AG20443 (cell line): ENCODE data around the gene UPK2.

Source experiments
- DNase-seq: peaks from one replicate; pipeline ENCODE4 v3.0.0; 2012; ENCODE audit warnings: low spot score, mixed read lengths

UPK2 gene

DNA sequence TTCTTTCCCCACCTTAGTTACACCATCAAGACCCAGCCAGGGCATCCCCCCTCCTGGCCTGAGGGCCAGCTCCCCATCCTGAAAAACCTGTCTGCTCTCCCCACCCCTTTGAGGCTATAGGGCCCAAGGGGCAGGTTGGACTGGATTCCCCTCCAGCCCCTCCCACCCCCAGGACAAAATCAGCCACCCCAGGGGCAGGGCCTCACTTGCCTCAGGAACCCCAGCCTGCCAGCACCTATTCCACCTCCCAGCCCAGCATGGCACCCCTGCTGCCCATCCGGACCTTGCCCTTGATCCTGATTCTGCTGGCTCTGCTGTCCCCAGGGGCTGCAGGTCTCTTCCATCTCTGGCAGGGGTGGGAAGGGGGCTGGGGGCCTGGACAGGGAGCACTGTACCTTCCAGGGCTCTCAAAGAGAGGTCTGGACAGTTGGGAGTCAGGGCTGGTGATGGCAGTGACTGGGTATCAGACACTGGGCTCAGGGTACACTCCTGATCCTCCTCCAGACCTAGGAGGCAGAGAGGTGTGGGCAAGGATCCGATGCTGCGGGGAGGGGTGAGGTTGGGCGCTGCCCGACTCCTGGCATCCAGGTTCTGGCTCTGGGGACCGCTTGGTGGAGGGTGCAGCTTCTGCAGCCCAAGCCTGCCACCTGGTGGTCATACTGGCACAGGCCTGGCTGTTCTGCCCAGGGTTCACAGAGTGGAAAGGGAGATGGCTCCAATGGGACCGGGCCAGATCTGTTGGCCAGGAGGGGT lies at the start of gene UPK2:
Gene UPK2 (plus strand): TSS at position 205 of the 753 bp plus-strand sequence. CDS start 53 bp downstream, at position 258.
- peak; percentile 96 for DNase-seq

DNA sequence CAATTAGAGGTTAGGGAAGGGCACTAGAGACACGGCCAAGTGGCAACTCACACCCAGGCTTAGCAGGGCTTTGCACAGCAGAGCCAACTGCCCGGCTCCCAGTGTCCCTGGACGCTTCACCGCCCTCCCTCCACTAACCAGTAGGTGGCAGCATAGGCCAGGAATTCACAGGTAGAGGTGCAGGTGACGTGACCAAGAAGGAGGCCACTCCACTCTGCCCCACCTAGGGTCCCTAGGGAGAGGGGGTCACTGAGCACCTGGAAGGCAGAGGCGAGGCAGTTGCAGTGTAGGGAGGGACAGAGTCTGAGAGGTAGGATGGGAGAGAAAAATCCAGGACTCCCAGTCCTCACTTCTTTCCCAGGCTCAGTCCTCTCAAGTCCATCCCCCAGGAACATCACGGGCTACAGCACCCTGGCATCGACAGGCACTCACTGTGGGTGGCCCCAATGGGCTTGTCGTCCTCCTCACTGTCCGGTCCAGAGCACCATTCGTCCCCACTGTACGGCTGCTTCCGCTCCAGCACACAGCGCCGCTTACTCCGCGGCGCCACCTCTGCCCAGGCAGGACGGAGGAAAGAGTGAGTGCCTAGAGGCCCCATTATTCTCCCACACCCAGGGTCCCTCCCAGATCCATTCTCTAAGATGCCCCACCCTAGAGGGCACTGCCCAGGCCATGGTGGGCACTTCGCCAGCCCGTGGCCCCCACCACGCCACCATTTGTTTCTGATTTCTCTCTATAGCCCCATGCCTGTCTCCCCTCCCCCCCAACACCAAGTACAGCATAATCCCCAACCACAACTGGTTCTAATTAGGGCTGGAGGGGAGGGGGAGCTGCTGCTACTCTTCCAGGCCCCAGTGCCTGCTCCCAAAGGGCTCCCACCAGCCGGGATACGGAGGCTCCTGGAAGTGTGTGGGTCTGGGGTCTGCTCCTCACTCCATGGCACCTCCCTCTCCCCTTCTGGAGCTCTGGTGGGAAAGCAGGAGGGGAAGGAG lies 48.8 kb upstream of the UPK2 start:
- DNase-seq: peak; percentile 82

DNA sequence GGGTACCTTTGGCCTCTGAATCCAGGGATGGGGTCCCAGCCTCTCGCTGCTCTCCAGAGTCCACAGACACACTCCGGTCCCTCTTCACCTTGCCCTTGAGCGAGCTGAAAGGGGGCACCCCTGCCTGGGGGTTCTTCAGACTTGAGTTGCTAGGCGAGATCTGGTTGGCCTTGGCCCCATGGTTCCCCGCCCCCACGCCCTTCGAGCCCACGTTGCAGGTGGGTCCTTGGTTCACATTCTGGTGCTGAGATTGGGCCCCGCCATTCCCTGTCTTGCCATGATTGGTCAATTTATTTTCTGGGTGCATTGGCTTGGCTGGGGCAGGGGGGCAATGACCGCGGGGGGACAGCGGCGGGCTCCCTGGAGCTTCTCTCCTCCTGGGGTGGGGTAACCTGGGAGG lies 47.8 kb upstream of the UPK2 start:
- no peak for DNase-seq

DNA sequence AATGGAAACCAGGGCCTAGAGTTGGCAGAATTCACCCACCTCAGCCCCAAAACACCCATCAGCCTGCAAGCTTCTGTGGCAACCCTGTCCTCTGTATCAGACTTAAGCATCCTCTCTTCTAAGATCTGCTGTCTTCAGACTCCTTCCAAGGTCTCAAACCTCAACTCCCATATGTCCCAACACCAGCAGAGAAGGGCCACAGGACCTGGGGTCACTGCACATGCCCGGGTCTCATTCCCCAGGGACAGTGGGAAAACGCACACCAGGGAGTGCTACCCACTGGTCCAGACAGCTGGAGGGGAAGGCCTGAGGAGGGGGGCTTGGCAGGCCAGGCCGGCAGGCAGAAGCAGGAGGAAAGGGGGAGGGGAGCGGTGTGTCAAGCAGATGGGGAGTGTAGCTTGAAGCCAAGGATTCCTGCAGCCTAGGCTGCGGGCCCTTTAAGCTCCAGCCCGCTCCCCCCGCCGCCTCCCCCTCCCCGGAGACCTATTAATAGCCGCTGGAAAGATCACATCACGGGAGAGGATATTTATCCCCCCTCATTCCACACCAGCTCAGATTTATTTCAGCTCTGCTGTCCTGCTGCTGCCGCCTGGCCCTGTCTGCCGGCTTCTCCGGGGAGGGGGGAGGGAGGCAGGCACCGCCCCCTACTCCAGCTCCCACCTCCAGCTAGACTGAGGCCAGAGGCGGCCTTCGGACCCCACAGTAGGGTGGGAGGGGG lies 47.0 kb upstream of the UPK2 start:
- peak; percentile 80 for DNase-seq

DNA sequence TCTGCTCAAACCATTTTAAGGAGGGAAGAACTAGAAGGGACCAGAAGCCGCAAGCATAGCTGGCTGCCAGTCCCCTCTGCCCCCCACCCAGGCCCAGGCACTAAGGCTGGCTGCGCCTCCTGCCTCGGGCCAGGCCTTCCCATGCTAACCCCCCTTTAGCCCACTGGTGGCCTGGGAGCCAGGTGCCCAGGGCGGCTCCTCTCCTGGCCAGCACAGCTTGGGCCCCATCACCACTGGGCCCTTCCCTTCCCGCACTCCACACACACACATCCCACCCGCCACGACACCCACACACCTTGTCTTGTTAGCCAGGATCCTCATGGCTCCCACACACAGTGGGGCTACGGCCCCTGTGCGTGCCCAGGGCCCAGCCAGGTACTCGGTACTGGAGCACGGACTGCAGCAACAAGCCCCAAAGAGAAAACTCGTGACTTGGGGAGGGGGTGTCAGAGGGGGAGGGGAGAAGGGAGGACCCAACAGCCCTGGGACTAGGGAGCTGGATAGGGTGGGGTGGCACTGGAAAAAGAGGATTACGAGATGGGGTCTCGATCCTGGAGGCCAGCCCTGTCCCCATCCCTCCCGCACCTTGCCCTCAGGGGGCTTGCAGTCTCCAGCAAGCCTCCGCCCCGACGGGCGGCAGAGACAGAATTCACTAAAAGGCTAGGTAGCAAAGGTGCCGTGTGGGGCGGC lies 46.3 kb upstream of the UPK2 start:
- DNase-seq: no peak

DNA sequence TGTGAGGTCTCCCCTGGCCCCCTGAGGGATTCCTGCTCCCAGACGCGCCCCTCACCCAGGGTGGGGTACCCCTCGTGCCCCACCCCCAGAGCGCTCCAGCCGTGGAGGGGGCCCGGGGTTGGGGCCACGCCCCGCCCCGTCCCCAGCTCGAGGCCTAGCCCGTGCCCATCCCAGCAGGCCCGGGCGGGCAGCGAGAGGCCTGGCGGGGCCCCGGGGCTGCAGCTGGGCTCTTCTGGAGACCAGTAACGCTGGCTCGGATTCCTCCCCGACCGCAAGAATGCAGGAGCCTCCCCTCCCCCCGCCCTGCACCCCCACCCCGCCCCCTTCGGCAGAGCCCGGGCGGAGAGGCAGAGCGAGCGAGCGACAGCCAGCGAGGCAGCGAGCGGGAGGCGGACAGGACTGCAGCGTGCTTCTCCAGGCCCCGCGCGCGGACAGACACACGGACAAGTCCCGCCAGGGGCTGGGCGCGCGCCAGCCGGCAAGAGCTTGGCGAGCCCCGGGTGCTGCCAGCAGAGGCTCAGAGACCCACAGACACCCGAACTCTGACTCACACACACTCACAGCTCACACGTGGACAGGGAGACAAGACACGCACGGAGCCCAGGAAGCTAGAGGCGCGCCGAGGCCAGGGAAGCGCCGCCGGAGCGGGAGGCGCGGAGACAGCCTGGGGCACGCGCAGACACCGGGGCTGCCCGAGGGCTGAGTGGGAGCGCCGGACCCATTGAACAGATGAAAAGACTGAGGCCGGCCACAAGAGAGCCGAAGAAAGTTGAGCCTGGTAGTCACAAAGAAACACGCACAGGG lies 45.6 kb upstream of the UPK2 start:
- peak; percentile 89 for DNase-seq

DNA sequence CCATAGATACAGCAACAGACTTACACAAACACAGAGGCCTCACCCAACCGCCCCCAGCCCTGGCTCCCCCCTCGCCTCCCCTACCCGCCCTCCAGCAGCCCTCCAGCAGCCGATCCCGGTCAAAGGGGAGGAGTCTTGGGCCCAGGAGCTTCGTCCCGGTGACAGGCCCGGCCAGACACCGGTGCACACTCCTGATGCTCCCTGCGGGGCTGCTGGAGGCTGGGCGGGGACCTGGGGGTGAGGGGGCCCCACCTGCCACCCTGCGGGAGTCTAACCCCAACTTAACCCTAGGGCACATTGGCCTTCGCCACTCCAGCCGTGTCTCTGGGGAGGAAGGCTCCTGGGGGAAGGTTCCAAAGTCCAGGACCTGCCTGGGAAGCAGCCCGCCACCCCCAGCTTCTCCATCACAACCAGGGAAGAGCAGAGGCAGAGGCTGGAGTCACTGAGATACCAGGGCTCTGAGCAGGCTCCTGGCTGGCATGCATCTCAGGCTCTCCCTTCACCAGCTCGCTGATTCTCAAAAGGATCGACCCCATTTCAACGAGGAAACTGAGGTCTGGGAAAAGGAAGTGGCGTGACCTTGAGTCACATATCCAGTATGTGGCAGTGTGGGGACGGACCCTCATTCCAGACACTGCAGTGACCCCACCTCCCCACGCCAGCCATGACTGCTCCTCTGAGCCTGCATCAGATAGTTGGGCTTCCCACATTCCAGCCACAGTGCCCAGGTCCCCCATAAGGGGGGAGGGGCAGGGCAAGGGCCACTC lies 44.8 kb upstream of the UPK2 start:
- DNase-seq: no peak

DNA sequence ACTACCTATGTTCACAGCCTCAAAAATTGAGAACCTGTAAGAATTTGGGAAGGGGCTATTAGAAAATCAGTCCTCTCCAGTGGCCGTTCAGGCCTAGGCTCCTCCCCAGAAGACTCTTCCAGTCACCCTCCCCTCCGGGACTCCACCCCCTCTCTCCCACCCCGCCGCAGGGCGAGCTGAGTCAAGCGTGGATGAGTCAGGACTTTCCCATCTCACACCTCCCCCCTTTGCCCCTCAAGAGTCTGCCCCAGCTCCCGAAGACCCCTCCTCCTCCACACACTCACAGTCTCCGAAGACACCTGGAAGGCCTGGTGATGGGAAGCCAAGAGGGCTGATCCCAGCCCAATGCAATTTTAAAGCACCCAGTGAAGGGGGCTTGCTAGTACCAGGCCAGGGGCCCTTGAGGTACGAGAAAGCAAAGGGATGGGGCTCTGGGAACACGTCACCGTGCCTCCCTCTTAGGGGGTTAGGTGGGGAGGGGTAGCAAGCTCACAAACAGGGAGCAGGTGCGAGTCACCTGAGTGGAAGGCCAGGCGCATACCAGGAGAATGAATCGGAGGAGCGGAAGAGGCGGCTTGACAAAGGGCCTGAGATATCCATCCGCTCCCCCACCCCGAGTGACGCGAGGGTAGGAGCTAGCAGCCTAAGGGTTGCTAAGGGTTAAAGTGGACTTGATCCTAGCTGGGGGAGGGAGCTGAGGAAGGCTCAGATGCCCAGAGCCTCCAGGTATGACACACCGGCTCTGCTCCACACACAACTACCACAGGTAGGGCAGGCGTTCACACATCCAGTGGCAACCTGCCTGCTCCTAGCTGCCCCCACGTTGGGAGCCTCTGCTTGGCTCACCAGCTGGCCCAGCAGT lies 44.0 kb upstream of the UPK2 start:
- DNase-seq: peak; percentile 77

DNA sequence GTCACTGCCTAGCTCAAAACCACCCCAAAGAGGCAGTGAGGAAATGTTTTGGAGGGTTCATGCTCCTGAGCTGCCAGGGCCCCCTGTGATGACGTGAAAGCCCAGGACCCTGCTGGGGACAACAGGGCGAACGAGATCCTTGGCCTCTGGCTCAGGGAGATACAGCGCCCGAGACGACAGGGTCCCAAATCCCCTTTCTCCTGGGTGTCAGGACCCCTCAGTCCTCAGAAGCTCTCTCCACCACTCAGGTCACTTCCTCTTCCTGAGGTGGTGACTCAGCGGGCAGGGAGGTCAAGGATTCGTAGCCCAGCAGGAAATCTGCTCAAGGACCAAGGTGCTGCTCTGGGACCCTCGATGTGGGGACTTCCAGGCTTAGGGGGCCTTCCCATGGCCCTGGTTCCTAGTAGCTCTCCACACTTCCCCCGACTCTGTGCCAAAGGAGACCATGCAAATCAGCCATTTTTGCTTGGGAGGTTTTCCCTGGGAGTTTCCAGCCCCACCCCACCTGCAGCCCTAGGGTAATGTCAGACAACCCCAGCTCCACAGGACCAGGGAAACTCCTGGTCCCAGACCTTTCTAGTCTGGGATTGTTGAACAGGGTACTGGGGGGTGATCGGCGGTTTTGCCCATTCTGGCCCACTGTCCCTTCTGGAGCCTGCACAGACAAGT lies 43.2 kb upstream of the UPK2 start:
- DNase-seq: no peak

DNA sequence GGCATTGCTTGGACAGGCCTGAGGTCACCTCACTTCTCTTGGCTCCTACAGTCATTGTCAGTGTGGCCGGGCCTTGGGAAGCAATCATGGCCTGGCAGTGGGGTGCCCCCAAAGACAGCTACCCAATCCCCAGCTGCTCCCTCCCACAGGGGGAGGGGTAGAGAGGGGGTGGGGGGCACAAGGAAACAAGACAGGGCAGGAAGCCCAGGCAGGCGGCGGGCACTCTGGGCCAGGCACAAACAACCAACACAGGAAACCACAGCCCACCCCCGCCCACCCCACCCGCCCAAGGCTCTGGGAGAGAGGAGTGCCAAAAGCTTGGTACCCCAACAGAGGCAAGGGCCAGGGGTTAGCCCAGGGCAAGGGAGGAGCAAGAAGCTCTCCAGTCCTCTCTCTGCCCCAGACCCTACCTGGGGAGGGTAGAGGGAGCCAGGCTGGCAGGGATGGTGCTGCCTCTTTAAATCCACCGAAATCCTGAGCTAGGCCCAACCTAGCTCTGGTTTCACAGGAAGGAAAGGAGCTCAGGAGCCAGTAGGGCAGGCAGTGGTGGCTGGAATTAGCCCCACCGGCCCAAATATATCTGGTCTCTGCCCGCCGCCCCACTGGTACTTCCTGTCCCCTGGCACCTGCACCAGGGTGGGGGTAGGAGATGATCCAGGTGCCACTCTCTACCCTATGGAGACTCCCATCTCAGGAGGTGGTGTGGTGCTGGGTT lies 42.5 kb upstream of the UPK2 start:
- DNase-seq: no peak

DNA sequence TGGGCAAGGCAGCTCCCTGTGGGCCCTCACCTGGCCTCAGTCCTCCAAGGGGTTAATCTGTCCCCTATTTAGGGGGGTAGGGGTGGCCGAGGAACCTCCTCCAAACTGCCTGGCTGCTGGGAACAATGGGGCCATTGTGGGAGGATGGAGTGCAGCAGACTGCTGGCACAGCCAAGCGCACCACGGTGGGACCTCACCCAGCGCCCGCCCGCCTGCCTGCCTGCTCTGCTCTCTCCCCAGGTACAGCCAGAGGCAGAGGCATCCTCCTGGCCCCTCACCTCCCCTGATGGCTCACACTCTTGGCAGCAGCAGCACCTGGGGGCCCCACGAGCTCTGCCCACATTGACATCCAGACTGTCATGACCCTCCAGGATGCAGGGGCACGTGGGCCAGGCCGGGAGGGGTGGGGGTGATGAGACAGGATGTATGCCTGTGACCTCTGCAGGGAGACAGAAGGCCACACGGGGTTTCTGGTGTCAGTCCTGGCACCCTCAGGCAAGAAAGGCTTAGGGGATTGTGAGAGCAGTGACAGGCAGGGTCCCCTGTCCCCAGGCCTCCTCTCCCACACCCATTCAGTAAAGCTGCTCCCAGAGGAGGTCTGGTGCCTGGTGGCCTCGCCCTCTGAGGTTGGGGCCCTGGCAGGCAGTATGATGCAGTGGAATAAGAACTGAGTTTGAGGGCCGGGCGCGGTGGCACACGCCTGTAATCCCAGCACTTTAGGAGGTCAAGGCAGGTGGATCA lies 41.8 kb upstream of the UPK2 start:
- DNase-seq: no peak

DNA sequence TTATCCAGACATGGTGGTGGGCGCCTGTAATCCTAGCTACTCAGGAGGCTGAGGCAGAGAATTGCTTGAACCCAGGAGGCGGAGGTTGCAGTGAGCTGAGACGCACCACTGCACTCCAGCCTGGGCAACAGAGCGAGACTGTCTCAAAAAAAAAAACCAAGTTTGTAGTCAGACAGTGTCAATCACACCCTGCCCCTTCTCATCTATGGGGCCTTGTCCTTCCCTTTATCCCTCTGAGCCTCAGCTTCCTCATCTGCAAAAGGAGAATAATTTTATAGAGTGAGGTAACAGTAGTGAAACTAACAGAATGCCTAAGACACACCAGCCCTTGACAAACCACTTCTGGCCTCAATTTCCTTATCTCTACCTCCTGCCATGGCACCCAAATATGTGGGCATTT lies 41.1 kb upstream of the UPK2 start:
- DNase-seq: no peak

DNA sequence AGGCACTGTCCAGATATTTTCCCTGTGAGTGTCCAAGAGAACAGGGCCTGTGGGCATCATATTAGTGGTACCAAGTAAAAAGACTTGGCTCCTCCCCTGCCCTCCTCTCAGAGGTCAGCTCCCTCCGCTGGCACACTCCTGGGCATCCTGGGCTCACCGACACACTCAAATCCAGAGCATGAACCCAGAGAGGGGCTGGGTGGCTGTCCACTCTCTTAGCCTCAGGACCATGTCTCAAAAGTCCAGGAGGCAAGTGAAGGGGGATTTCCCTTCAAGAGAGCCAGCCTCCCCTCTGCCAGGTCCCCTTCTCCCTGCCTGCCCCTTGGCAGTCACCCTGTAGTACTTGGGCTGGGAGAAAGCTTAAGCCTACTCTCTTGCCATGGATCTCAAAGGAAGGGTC lies 40.7 kb upstream of the UPK2 start:
- no peak for DNase-seq

DNA sequence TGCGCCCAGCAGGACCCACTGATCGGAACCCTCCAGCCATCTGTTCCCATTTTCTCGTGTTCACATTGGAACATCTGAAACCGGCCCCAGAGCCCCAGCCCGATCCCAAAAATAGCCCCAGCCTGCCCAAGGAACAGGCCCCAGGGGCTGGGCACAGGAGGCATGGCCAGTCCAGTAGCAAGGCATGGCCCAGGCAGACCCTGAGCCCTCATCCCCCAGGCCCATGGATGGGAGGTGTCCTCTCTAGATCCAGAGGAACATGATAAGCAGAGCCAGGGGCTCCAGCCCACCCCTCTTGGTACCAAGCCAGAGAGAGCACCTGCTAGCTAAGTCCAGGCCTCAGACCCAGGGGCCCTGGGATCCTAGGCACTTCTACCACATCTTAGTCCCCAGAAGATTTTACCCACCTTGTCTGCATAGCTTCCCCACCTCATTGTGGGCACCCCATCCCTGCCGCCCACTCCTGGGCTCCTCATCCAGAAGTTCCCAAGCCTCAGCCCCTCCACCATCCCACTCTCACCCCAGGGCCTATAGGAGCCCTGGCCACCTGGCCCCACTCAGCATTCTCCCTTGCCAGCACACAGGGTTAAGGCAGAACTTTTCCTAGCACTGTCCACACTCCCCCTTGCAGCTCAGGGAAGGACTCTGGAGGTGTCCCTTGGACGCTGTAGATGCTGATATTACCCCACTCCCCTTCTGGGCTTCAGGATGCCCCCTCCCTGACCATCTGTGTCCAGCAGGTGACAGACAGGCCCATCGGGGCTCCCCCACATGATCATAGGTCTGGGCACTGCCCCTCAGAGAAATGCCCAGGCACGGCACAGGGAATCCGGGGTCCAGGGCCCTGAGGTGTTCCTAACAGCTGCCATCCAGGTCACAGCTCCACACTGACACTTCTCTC lies 39.9 kb upstream of the UPK2 start:
- no peak for DNase-seq

DNA sequence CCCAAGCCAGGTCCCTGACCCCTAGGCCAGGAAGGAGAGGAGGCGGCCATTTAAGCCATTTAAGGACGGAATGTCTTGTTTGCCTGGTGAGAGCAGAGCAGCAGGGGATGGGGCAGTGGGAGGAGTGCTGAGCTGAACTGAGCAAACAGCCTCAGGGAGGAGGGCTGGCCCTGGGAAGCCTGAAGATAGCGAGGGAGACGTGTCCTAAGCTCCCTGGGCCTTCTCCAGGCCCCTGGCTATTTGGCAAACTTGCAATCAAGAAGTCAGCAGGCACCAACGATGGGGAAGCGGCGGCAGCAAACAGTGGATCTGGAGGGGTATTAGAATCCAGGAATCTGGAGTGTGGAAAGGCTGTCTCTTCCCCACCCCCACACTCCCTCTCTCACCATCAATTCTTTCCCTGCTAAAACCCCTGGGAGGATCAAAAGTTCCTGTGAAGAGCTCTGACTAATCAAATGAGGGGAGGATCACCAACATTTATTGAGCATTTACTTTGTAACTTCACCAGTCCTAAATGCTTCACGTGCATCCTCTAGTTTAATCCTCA lies 39.2 kb upstream of the UPK2 start:
- DNase-seq: peak; percentile 56
